MM.1S (cell line): ENCODE results near the gene ZNF776.

Experiments
- EZH2phosphoT487 ChIP-seq: fragments of 300-600 bp; sonication (generic); IDR thresholded peaks from 2 replicates; pipeline ENCODE4 v1.6.1; 2018; ENCODE audit warnings: antibody characterized with exemption, low read length
- TF ChIP-seq, protein P1 (sequence below): fragments of 300-600 bp; sonication (generic); IDR thresholded peaks from 2 replicates; pipeline ENCODE4 v1.5.1; 2016; ENCODE audit warnings: antibody characterized with exemption, low read length, mixed read lengths

DNA sequence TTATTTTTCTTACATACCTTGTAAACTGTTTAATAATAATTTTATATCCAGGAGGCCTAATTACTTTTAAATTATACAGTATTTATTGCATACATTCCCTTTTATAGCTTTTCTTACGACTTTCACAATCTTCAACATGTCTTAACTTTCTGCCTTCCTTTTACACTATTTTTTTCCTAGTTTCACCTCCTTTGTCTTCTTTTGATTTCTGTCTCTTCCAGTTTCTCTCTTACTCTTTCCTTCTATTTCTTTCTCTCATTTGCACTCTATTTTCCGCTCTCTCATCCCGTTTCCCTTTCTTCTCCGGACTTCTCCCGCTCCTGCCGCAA is 56.6 kb downstream of the ZNF776 start:
- TF ChIP-seq, protein P1, sequence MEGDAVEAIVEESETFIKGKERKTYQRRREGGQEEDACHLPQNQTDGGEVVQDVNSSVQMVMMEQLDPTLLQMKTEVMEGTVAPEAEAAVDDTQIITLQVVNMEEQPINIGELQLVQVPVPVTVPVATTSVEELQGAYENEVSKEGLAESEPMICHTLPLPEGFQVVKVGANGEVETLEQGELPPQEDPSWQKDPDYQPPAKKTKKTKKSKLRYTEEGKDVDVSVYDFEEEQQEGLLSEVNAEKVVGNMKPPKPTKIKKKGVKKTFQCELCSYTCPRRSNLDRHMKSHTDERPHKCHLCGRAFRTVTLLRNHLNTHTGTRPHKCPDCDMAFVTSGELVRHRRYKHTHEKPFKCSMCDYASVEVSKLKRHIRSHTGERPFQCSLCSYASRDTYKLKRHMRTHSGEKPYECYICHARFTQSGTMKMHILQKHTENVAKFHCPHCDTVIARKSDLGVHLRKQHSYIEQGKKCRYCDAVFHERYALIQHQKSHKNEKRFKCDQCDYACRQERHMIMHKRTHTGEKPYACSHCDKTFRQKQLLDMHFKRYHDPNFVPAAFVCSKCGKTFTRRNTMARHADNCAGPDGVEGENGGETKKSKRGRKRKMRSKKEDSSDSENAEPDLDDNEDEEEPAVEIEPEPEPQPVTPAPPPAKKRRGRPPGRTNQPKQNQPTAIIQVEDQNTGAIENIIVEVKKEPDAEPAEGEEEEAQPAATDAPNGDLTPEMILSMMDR: no peak
- no peak for TF ChIP-seq EZH2phosphoT487
